Neutrophil (primary cell): ENCODE results near the gene NPC1.

Source experiments
- H3K27ac ChIP-seq: fragments of 200-600 bp; sonication (generic); 2 replicates; pipeline ENCODE4 v1.5.1; 2016; ENCODE audit warnings: mild to moderate bottlenecking, moderate library complexity
- H3K27me3 ChIP-seq: fragments of 200-600 bp; sonication (generic); 2 replicates; pipeline ENCODE4 v1.6.0; 2016; ENCODE audit warnings: mild to moderate bottlenecking
- H3K36me3 ChIP-seq: fragments of 200-600 bp; sonication (generic); 2 replicates; pipeline ENCODE4 v1.5.1; 2017
- H3K4me1 ChIP-seq, 2 experiments: fragments of 200-600 bp in 1 of 2; sonication (generic) in 1 of 2; 1 replicate in 1 of 2; 2 replicates in 1 of 2; pipeline versions ENCODE4 v1.5.1 to v1.6.1; 2013 to 2016; ENCODE audit warnings: low read depth in 1 of 2, low read length in 1 of 2, mild to moderate bottlenecking in 1 of 2, moderate library complexity in 1 of 2; ENCODE audit not compliant: control insufficient read depth in 1 of 2, insufficient read depth in 1 of 2
- H3K4me3 ChIP-seq, 2 experiments: fragments of 200-600 bp in 1 of 2; sonication (generic) in 1 of 2; 1 replicate in 1 of 2; 2 replicates in 1 of 2; pipeline ENCODE4 v1.5.1; 2013 to 2016; ENCODE audit warnings: low read depth in 1 of 2, low read length in 1 of 2, mild to moderate bottlenecking in 1 of 2, moderate library complexity in 1 of 2
- H3K9me3 ChIP-seq: fragments of 200-600 bp; sonication (generic); 2 replicates; pipeline ENCODE4 v1.5.1; 2016
- TF ChIP-seq, protein P1 (sequence below): fragments of 200-600 bp; sonication (generic); IDR thresholded peaks from 2 replicates; pipeline ENCODE4 v1.5.1; 2016; ENCODE audit warnings: antibody characterized with exemption

Gene NPC1

DNA sequence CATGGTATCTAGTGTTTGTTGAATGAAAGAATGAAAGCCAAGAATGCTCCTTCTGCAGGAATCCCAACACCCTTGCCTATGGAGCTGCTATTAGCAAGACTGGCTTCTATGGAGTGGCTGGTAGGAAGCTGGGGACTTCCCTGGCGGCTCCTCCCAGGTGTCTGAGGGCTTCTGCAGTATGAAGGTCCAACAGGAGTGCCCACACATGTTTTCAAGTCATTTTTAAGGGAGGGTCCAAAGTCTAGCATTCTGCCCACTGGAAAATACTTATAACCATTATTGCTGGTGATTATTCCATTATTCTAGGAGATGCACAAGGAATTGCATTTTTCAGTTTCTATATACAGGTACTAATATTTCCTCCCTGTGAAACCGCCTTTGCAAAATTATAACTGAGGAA lies 21.9 kb upstream of the NPC1 start:
- H3K4me3 ChIP-seq, result no peak overlapping the region
- no peaks in the 10 kb centered on the region for H3K27me3 ChIP-seq
- H3K36me3 ChIP-seq, result no peaks in the 10 kb centered on the region
- H3K9me3 ChIP-seq, result no peaks in the 10 kb centered on the region
- no peaks in the 10 kb centered on the region for H3K4me1 ChIP-seq
- TF ChIP-seq, protein P1, sequence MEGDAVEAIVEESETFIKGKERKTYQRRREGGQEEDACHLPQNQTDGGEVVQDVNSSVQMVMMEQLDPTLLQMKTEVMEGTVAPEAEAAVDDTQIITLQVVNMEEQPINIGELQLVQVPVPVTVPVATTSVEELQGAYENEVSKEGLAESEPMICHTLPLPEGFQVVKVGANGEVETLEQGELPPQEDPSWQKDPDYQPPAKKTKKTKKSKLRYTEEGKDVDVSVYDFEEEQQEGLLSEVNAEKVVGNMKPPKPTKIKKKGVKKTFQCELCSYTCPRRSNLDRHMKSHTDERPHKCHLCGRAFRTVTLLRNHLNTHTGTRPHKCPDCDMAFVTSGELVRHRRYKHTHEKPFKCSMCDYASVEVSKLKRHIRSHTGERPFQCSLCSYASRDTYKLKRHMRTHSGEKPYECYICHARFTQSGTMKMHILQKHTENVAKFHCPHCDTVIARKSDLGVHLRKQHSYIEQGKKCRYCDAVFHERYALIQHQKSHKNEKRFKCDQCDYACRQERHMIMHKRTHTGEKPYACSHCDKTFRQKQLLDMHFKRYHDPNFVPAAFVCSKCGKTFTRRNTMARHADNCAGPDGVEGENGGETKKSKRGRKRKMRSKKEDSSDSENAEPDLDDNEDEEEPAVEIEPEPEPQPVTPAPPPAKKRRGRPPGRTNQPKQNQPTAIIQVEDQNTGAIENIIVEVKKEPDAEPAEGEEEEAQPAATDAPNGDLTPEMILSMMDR, result no peak
- H3K27ac ChIP-seq, result no peak overlapping the region

DNA sequence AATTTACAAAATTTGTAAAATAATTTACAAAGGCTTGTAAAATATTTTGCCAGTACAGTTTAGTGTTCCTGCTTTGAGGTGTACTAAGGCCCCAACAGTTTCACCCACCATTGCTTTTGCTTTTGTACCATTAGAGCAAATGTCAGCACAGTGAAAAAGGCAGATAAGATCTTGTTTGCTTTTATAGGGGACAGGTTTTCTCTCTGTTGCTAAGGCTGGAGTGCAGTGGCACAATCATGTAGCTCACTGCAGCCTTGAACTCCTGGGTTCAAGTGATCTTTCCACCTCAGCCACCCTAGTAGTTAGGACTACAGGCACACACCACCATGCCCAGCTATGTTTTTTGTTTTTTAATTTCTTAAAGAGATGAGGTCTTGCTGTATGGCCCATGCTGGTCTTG lies 19.6 kb upstream of the NPC1 start:
- Histone ChIP-seq H3K4me1 (no peaks in the 10 kb centered on the region), H3K4me3 (no peak overlapping the region), H3K27ac (no peak overlapping the region), H3K27me3 (no peaks in the 10 kb centered on the region), H3K36me3 (no peaks in the 10 kb centered on the region), H3K9me3 (no peaks in the 10 kb centered on the region)
- TF ChIP-seq, protein P1, result no peak

DNA sequence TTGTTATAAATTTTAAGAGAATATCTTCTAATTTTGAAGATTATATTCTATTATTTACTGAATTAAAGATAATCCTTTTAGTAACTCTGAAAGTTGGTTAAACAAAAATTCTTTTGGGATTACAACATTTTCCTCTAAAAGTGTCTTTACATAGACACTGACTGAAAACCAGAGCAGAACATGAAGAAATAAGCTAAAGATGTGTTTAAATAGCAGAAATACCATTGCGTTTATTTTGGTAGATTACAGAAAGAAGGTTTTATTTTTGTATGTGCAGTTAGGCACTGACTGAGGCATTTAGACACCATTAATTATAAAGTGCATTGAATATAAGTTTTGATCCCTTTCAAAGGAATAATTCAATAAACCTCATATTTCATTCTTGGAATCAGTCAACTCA lies 13.5 kb upstream of the NPC1 start:
- TF ChIP-seq, protein P1, result no peak
- Histone ChIP-seq H3K9me3 (no peaks in the 10 kb centered on the region), H3K36me3 (no peaks in the 10 kb centered on the region), H3K4me1 (no peaks in the 10 kb centered on the region), H3K4me3 (no peak overlapping the region), H3K27me3 (no peaks in the 10 kb centered on the region), H3K27ac (no peak overlapping the region)

DNA sequence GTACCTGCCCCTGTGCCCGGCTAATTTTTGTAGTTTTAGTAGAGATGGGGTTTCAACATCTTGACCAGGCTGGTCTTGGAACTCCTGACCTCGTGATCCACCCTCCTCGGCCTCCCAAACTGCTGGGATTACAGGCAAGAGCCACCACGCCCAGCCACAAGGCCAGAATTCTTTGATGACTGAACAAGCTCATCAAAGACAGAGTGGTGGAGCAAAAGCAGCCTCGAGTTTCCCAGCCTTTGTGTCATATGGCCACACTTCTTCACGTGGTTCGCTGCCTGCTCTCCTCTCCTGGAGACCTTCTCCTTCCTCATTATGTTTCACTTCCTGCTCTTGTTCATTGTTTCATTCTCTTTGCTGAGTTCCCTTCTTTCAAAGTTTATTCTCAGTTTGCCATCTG lies 9.9 kb upstream of the NPC1 start:
- Histone ChIP-seq H3K4me3 (no peak overlapping the region), H3K9me3 (no peaks in the 10 kb centered on the region), H3K27me3 (no peaks in the 10 kb centered on the region), H3K27ac (no peak overlapping the region), H3K4me1 (no peaks in the 10 kb centered on the region), H3K36me3 (no peaks in the 10 kb centered on the region)
- TF ChIP-seq, protein P1, result no peak

DNA sequence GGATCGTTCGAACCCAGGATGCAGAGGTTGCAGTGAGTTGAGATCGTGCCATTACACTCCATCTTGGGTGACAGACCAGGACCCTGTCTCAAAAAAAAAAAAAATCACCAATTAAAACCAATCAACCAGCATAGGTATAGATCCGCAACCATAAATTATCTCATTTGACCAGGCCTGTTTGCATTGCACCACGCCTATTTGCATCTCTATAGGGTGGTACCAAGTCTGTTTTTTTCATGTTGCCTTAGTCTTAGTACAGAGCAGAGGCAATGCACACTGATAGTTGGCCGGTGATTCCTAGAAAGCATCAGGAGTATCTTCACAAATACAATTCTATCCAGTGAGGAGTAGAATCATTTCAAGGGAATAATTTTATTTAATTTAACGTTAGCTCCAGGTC lies 9.3 kb upstream of the NPC1 start:
- H3K4me1 ChIP-seq, result no peaks in the 10 kb centered on the region
- no peak overlapping the region for H3K4me3 ChIP-seq
- TF ChIP-seq, protein P1, result no peak
- H3K27me3 ChIP-seq, result no peaks in the 10 kb centered on the region
- H3K36me3 ChIP-seq, result no peaks in the 10 kb centered on the region
- no peak overlapping the region for H3K27ac ChIP-seq
- no peaks in the 10 kb centered on the region for H3K9me3 ChIP-seq

DNA sequence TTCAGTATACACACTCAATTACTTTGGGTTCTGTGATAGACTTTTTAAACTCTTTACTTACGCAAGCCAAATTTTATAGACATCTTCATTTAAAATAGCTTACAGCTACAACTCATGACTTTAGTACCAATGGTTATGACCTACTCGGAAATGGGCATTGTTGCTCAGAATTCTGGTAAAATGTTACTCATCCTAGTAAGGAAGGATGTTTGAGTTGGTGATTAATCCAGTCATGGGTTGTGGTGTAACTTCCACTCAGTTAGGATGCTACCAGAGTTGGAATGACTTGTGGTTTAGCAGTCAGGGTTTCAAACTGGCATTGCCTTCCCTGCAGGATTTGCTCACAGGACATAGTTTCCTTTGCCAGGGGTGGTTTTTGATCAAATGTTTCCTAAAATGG lies 7.4 kb upstream of the NPC1 start:
- peaks cover 7% of the 10 kb centered on the region for H3K27me3 ChIP-seq
- no peak overlapping the region for H3K27ac ChIP-seq

More for the DNA sequence above, 7.4 kb upstream of the NPC1 start:
- TF ChIP-seq, protein P1, result no peak
- no peak overlapping the region for H3K4me3 ChIP-seq
- H3K9me3 ChIP-seq, result no peaks in the 10 kb centered on the region
- H3K36me3 ChIP-seq, result no peaks in the 10 kb centered on the region
- no peaks in the 10 kb centered on the region for H3K4me1 ChIP-seq
